ENCODE data around the gene IL5RA. TPM values are rescaled to one million over a fixed set of nuclear protein-coding genes. Genes with fewer than 3 reads are reported as not detected.

Gene IL5RA, protein sequence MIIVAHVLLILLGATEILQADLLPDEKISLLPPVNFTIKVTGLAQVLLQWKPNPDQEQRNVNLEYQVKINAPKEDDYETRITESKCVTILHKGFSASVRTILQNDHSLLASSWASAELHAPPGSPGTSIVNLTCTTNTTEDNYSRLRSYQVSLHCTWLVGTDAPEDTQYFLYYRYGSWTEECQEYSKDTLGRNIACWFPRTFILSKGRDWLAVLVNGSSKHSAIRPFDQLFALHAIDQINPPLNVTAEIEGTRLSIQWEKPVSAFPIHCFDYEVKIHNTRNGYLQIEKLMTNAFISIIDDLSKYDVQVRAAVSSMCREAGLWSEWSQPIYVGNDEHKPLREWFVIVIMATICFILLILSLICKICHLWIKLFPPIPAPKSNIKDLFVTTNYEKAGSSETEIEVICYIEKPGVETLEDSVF
- 0.03 TPM for polyA plus RNA-seq (2013, experiment 1 of 2)
- polyA plus RNA-seq (2013, experiment 2 of 2) = not detected

DNA sequence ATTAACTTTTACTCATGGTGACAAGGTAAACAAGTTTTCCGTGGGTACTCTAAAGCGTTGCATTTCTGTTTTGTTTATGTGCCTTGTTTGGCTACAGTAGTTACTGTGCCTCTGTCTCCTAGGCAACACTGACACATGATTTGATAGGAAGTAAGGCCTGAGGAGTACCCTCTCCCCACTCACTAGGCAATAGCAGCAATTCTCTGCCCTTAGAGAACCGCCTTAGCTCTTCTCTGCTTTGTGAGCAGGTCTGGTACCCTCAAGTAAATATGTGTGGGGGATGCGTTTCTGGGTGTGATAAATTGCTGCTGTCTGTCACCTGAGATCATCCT is at the start of gene IL5RA:
IL5RA (minus strand) TSS at position 76 of the 332 bp plus-strand sequence. CDS start 5,390 bp downstream, outside the sequence.
- Histone ChIP-seq H3K4ac (ENCODE audit: low read depth, low read length) (no peak within 1 kb of the TSS), H2AK5ac (ENCODE audit: low read length) (no peak within 1 kb of the TSS), H2BK15ac (replicated peaks; ENCODE audit: low read depth) (no peak within 1 kb of the TSS), H4K5ac (ENCODE audit: low read length) (no peak within 1 kb of the TSS), H3K36me3 (ENCODE audit: control insufficient read depth, insufficient read depth, low read length) (no peaks in the 10 kb centered on the region), H2BK120ac (ENCODE audit: low read depth, low read length) (no peak within 1 kb of the TSS), H3K9ac (ENCODE audit: low read length) (no peak within 1 kb of the TSS), H3K56ac (ENCODE audit: low read length) (peak within 1 kb of the TSS; percentile 29), H3K79me1 (ENCODE audit: low read length) (no peaks in the 10 kb centered on the region), H3K4me1 (ENCODE audit: control insufficient read depth, low read depth, low read length) (peaks cover 7% of the 10 kb centered on the region), H3K18ac (ENCODE audit: low read length) (no peak within 1 kb of the TSS), H3K27ac (ENCODE audit: low read depth, low read length) (no peak within 1 kb of the TSS), H3K27me3 (ENCODE audit: insufficient read depth, low read length, poor library complexity) (no peaks in the 10 kb centered on the region), H3K4me2 (ENCODE audit: low read length) (no peak within 1 kb of the TSS), H4K8ac (ENCODE audit: low read depth, low read length) (no peak within 1 kb of the TSS), H3K23ac (ENCODE audit: low read length) (no peak within 1 kb of the TSS), H3K4me3 (ENCODE audit: low read length) (no peak within 1 kb of the TSS), H3K79me2 (ENCODE audit: control insufficient read depth, insufficient read depth, low read length) (no peaks in the 10 kb centered on the region), H2BK5ac (ENCODE audit: low read length) (no peak within 1 kb of the TSS)
- no CpG with 5 or more reads among the region's 4 CpGs for WGBS (ENCODE audit: extremely low coverage, insufficient coverage, low lambda C conversion rate)
- peak; percentile 93 for DNase-seq

DNA sequence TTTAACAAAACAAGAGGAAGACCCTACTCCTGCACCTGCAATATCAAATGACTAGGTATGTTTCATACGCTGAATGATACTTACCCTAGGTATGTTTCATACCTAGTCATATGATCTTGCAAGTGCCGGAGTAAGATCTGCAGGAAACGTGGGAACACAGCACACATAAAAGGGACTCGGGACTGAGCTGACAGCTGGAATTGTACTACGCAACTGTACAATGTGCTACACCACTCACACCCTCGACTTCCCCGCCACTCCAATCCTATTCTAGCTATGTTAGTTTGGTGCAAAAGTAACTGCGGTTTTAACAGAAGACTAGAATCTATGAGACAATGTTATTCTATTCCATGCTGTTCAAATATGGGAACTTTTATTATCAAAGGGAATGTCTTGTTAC is 47.3 kb upstream of the IL5RA start:
- Histone ChIP-seq H3K18ac (ENCODE audit: low read length) (no peak overlapping the region), H3K56ac (ENCODE audit: low read length) (no peak overlapping the region), H3K36me3 (ENCODE audit: control insufficient read depth, insufficient read depth, low read length) (no peaks in the 10 kb centered on the region), H3K4me2 (ENCODE audit: low read length) (no peak overlapping the region), H3K4me1 (ENCODE audit: control insufficient read depth, low read depth, low read length) (no peaks in the 10 kb centered on the region), H3K79me2 (ENCODE audit: control insufficient read depth, insufficient read depth, low read length) (no peaks in the 10 kb centered on the region), H3K27ac (ENCODE audit: low read depth, low read length) (no peak overlapping the region), H3K79me1 (ENCODE audit: low read length) (no peaks in the 10 kb centered on the region), H3K27me3 (ENCODE audit: insufficient read depth, low read length, poor library complexity) (no peaks in the 10 kb centered on the region), H3K9ac (ENCODE audit: low read length) (no peak overlapping the region), H2BK5ac (ENCODE audit: low read length) (no peak overlapping the region), H3K4ac (ENCODE audit: low read depth, low read length) (no peak overlapping the region), H2BK120ac (ENCODE audit: low read depth, low read length) (no peak overlapping the region), H3K4me3 (ENCODE audit: low read length) (no peak overlapping the region), H2AK5ac (ENCODE audit: low read length) (no peak overlapping the region), H4K5ac (ENCODE audit: low read length) (no peak overlapping the region), H2BK15ac (replicated peaks; ENCODE audit: low read depth) (no peak overlapping the region), H3K23ac (ENCODE audit: low read length) (no peak overlapping the region), H4K8ac (ENCODE audit: low read depth, low read length) (no peak overlapping the region)
- DNase-seq = no peak
- no CpG with 5 or more reads among the region's 8 CpGs for WGBS (ENCODE audit: extremely low coverage, insufficient coverage, low lambda C conversion rate)

DNA sequence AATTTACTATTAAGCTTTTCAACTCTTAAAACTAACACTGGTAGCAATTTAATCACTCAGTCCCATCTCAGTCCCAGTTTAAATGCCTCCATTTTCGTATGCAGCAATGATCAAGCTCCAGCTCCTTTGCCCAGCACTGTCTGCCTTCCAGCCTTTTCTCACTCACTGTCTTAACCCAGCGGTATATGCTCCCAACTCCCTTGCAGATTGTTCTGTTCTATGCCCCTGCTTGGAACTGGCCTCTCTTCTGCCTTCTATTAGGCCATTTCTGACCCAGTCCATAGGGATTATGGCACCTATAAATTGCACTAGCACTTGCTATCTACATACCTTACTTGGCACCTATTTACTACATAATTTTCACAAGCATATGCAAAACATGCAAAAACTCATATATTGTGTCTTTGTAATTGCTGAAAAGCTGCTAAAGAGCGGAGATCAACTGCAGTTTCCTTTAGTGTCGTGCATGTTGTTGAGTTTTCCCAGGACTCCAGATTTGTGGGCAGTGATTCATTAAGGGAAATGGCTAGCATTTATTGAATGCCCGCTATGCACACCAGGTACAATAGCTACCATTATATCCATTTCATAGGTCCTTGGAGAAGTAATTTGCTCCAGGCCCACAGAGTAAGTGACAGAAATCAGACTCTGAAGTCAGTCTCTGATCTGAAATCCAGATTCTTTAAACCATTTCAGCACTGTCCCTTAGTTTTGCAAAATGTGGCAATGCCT is 44.9 kb upstream of the IL5RA start:
- no CpG with 5 or more reads among the region's 5 CpGs for WGBS (ENCODE audit: extremely low coverage, insufficient coverage, low lambda C conversion rate)
- no peak overlapping the region for H3K9ac ChIP-seq (ENCODE audit: low read length)
- no peak overlapping the region for H4K5ac ChIP-seq (ENCODE audit: low read length)
- H2BK120ac ChIP-seq (ENCODE audit: low read depth, low read length) = no peak overlapping the region
- H3K4me3 ChIP-seq (ENCODE audit: low read length) = no peak overlapping the region
- H3K4ac ChIP-seq (ENCODE audit: low read depth, low read length) = no peak overlapping the region
- no peak for DNase-seq
- H3K56ac ChIP-seq (ENCODE audit: low read length) = no peak overlapping the region
- H3K27ac ChIP-seq (ENCODE audit: low read depth, low read length) = no peak overlapping the region
- no peaks in the 10 kb centered on the region for H3K27me3 ChIP-seq (ENCODE audit: insufficient read depth, low read length, poor library complexity)
- no peak overlapping the region for H3K18ac ChIP-seq (ENCODE audit: low read length)
- no peak overlapping the region for H2BK5ac ChIP-seq (ENCODE audit: low read length)
- no peaks in the 10 kb centered on the region for H3K79me2 ChIP-seq (ENCODE audit: control insufficient read depth, insufficient read depth, low read length)
- H3K79me1 ChIP-seq (ENCODE audit: low read length) = no peaks in the 10 kb centered on the region
- H3K23ac ChIP-seq (ENCODE audit: low read length) = no peak overlapping the region
- H4K8ac ChIP-seq (ENCODE audit: low read depth, low read length) = no peak overlapping the region
- H2AK5ac ChIP-seq (ENCODE audit: low read length) = no peak overlapping the region
- peaks cover 1% of the 10 kb centered on the region for H3K36me3 ChIP-seq (ENCODE audit: control insufficient read depth, insufficient read depth, low read length)
- no peak overlapping the region for H3K4me2 ChIP-seq (ENCODE audit: low read length)
- H2BK15ac ChIP-seq (replicated peaks; ENCODE audit: low read depth) = no peak overlapping the region
- H3K4me1 ChIP-seq (ENCODE audit: control insufficient read depth, low read depth, low read length) = no peaks in the 10 kb centered on the region

DNA sequence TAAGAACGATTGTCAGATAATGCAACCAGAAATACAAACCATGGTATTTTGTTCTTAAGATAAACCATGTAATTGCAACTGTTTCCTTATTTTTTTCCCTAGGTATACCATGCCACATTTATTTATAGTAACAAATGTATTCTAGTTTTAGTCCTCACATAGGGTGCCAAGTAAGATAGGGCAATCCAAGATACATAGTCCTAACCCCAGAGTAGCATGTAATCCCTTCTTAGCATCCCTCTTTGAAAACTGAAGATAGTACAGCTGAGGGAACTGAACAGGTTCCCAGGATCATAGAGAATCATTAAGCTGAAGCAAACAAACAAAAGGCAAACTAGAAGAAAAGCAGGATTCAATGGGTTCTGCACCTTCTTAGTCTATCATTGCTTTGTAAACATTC is 41.3 kb upstream of the IL5RA start:
- no peak overlapping the region for H3K4me3 ChIP-seq (ENCODE audit: low read length)
- H3K23ac ChIP-seq (ENCODE audit: low read length) = no peak overlapping the region
- no peak overlapping the region for H2BK120ac ChIP-seq (ENCODE audit: low read depth, low read length)
- H3K4me1 ChIP-seq (ENCODE audit: control insufficient read depth, low read depth, low read length) = no peaks in the 10 kb centered on the region
- no peak for DNase-seq
- no peak overlapping the region for H3K18ac ChIP-seq (ENCODE audit: low read length)
- peaks cover 3% of the 10 kb centered on the region for H3K36me3 ChIP-seq (ENCODE audit: control insufficient read depth, insufficient read depth, low read length)
- no peak overlapping the region for H4K5ac ChIP-seq (ENCODE audit: low read length)
- H3K4me2 ChIP-seq (ENCODE audit: low read length) = no peak overlapping the region
- peaks cover 1% of the 10 kb centered on the region for H3K79me1 ChIP-seq (ENCODE audit: low read length)
- H2BK5ac ChIP-seq (ENCODE audit: low read length) = no peak overlapping the region
- H3K56ac ChIP-seq (ENCODE audit: low read length) = no peak overlapping the region
- no peak overlapping the region for H3K9ac ChIP-seq (ENCODE audit: low read length)
- no peak overlapping the region for H2AK5ac ChIP-seq (ENCODE audit: low read length)
- no peak overlapping the region for H4K8ac ChIP-seq (ENCODE audit: low read depth, low read length)
- H3K4ac ChIP-seq (ENCODE audit: low read depth, low read length) = no peak overlapping the region
- H2BK15ac ChIP-seq (replicated peaks; ENCODE audit: low read depth) = no peak overlapping the region
- no peaks in the 10 kb centered on the region for H3K79me2 ChIP-seq (ENCODE audit: control insufficient read depth, insufficient read depth, low read length)
- no peak overlapping the region for H3K27ac ChIP-seq (ENCODE audit: low read depth, low read length)
- WGBS (ENCODE audit: extremely low coverage, insufficient coverage, low lambda C conversion rate) = no CpG with 5 or more reads among the region's 1 CpG
- no peaks in the 10 kb centered on the region for H3K27me3 ChIP-seq (ENCODE audit: insufficient read depth, low read length, poor library complexity)

DNA sequence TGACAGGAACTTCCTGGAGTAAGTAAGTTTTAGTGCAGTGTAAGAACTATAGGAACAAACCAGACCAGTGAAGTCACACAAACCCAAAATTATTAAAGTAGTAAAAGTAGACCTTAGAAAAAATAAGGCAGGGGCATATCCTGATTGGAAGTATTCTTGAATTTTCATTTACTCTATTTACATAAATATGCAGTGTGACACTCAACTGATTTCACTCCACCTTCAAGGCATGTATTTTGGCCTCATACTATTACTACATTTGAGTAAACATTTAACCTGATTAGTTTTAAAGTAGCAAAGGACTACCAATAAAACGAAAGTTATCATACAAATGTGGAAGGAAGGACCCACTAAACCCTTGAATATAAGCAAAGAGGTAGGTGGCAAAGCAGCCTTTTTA is 39.4 kb upstream of the IL5RA start:
- H2BK120ac ChIP-seq (ENCODE audit: low read depth, low read length) = no peak overlapping the region
- H3K36me3 ChIP-seq (ENCODE audit: control insufficient read depth, insufficient read depth, low read length) = peaks cover 3% of the 10 kb centered on the region
- peaks cover 1% of the 10 kb centered on the region for H3K79me1 ChIP-seq (ENCODE audit: low read length)
- no peak overlapping the region for H3K23ac ChIP-seq (ENCODE audit: low read length)
- no peak overlapping the region for H2BK15ac ChIP-seq (replicated peaks; ENCODE audit: low read depth)
- no peak overlapping the region for H3K4me2 ChIP-seq (ENCODE audit: low read length)
- no peak overlapping the region for H3K27ac ChIP-seq (ENCODE audit: low read depth, low read length)
- H2BK5ac ChIP-seq (ENCODE audit: low read length) = no peak overlapping the region
- no peaks in the 10 kb centered on the region for H3K27me3 ChIP-seq (ENCODE audit: insufficient read depth, low read length, poor library complexity)
- no CpG with 5 or more reads among the region's 1 CpG for WGBS (ENCODE audit: extremely low coverage, insufficient coverage, low lambda C conversion rate)
- H4K8ac ChIP-seq (ENCODE audit: low read depth, low read length) = no peak overlapping the region
- no peak overlapping the region for H2AK5ac ChIP-seq (ENCODE audit: low read length)
- no peaks in the 10 kb centered on the region for H3K4me1 ChIP-seq (ENCODE audit: control insufficient read depth, low read depth, low read length)
- no peak overlapping the region for H3K56ac ChIP-seq (ENCODE audit: low read length)
- no peak for DNase-seq
- no peak overlapping the region for H3K4ac ChIP-seq (ENCODE audit: low read depth, low read length)
- no peak overlapping the region for H3K4me3 ChIP-seq (ENCODE audit: low read length)
- no peak overlapping the region for H3K9ac ChIP-seq (ENCODE audit: low read length)
- H4K5ac ChIP-seq (ENCODE audit: low read length) = no peak overlapping the region
- H3K18ac ChIP-seq (ENCODE audit: low read length) = no peak overlapping the region
- H3K79me2 ChIP-seq (ENCODE audit: control insufficient read depth, insufficient read depth, low read length) = no peaks in the 10 kb centered on the region

Measured in mesendoderm (in vitro differentiated cells).